Neural cell (in vitro differentiated cells): ENCODE data around the gene SMIM13. TPM values are rescaled to one million over a fixed set of nuclear protein-coding genes. Genes with fewer than 3 reads are reported as not detected.

Experiments
- H2AFZ ChIP-seq: fragments of 200-600, 300-800 bp; sonication (generic), shearing (Covaris generic); 2 replicates; pipeline ENCODE4 v1.6.0; 2014; ENCODE audit warnings: low read depth, mild to moderate bottlenecking, antibody characterized with exemption, low read length, moderate library complexity
- H3F3A ChIP-seq: fragments of 200-600 bp; shearing (Covaris generic); 2 replicates; pipeline ENCODE4 v1.6.1; 2016; ENCODE audit warnings: mild to moderate bottlenecking, moderate library complexity, mixed read lengths, antibody characterized with exemption, low read length; ENCODE audit not compliant: insufficient read depth, poor library complexity, severe bottlenecking
- H3K27ac ChIP-seq: fragments of 200-600, 300-800 bp; sonication (generic), shearing (Covaris generic); 2 replicates; pipeline ENCODE4 v1.5.1; 2014; ENCODE audit warnings: mild to moderate bottlenecking, low read length, moderate library complexity
- H3K27me3 ChIP-seq: fragments of 300-800, 200-600 bp; sonication (generic), shearing (Covaris generic); 2 replicates; pipeline ENCODE4 v1.6.0; 2014; ENCODE audit warnings: mild to moderate bottlenecking, low read depth, low read length, moderate library complexity; ENCODE audit not compliant: insufficient read depth
- H3K36me3 ChIP-seq: fragments of 300-800, 200-600 bp; sonication (generic), shearing (Covaris generic); 2 replicates; pipeline ENCODE4 v1.5.1; 2014; ENCODE audit warnings: mild to moderate bottlenecking, antibody characterized with exemption, low read length, moderate library complexity; ENCODE audit not compliant: insufficient read depth
- H3K4me2 ChIP-seq: fragments of 300-800, 200-600 bp; sonication (generic), shearing (Covaris generic); 2 replicates; pipeline ENCODE4 v1.6.0; 2014; ENCODE audit warnings: mild to moderate bottlenecking, low read length
- H3K4me3 ChIP-seq: fragments of 300-800, 200-600 bp; sonication (generic), shearing (Covaris generic); 2 replicates; pipeline ENCODE4 v1.5.1; 2014; ENCODE audit warnings: mild to moderate bottlenecking, low read length, moderate library complexity
- H3K79me2 ChIP-seq: fragments of 200-600 bp; shearing (Covaris generic); replicated peaks from 2 replicates; pipeline ENCODE4 v1.6.0; 2014; ENCODE audit warnings: mild to moderate bottlenecking, low read length, moderate library complexity; ENCODE audit not compliant: insufficient read depth
- H3K9ac ChIP-seq: fragments of 300-800, 200-600 bp; sonication (generic), shearing (Covaris generic); 2 replicates; pipeline ENCODE4 v1.6.1; 2016; ENCODE audit warnings: mild to moderate bottlenecking, low read length, mixed read lengths
- H3K9me2 ChIP-seq: fragments of 200-600 bp; shearing (Covaris generic); 2 replicates; pipeline ENCODE4 v1.6.1; 2016; ENCODE audit warnings: mild to moderate bottlenecking, low read length, mixed read lengths; ENCODE audit not compliant: insufficient read depth
- H3K9me3 ChIP-seq: fragments of 200-600, 300-800 bp; sonication (generic), shearing (Covaris generic); 2 replicates; pipeline ENCODE4 v1.6.1; 2016; ENCODE audit warnings: mild to moderate bottlenecking, mixed run types, low read length, moderate library complexity, mixed read lengths
- H4K20me1 ChIP-seq: fragments of 200-600 bp; shearing (Covaris generic); 2 replicates; pipeline ENCODE4 v1.6.1; 2016; ENCODE audit warnings: mild to moderate bottlenecking, mixed run types; ENCODE audit not compliant: insufficient read depth
- EP300 ChIP-seq: fragments of 450-650 bp; conservative IDR thresholded peaks from 2 replicates; pipeline ENCODE4 v1.6.1; 2014; ENCODE audit warnings: antibody characterized with exemption, mild to moderate bottlenecking, moderate library complexity; ENCODE audit not compliant: poor library complexity, severe bottlenecking
- EZH2 ChIP-seq: fragments of 200-600, 300-800 bp; shearing (Covaris generic), sonication (generic); IDR thresholded peaks from 2 replicates; pipeline ENCODE4 v1.6.1; 2014; ENCODE audit warnings: antibody characterized with exemption, low read length, borderline replicate concordance, mild to moderate bottlenecking; ENCODE audit not compliant: insufficient read depth, poor library complexity, severe bottlenecking
- MXI1 ChIP-seq: fragments of 450-650 bp; conservative IDR thresholded peaks from 2 replicates; pipeline ENCODE4 v1.6.1; 2014; ENCODE audit warnings: antibody characterized with exemption, mild to moderate bottlenecking; ENCODE audit not compliant: poor library complexity, severe bottlenecking
- POLR2AphosphoS5 ChIP-seq: IDR thresholded peaks from 2 replicates; pipeline ENCODE4 v1.6.1; 2012
- RAD21 ChIP-seq: fragments of 450-650 bp; conservative IDR thresholded peaks from 2 replicates; pipeline ENCODE4 v1.6.1; 2014; ENCODE audit warnings: antibody characterized with exemption, mild to moderate bottlenecking, moderate library complexity
- SMC3 ChIP-seq: fragments of 450-650 bp; conservative IDR thresholded peaks from 2 replicates; pipeline ENCODE4 v1.6.1; 2014; ENCODE audit warnings: antibody characterized with exemption, mild to moderate bottlenecking, moderate library complexity; ENCODE audit not compliant: poor library complexity
- TAF1 ChIP-seq: IDR thresholded peaks from 2 replicates; pipeline ENCODE4 v1.6.1; 2012; ENCODE audit warnings: low read depth
- polyA plus RNA-seq: library from polyadenylated mRNA; depleted of rRNA; stranded (reverse); fragments of >200 nt; gene quantifications from 2 replicates; pipeline ENCODE4 v1.2.3, GENCODE V29; 2014
- TF ChIP-seq, protein P1 (sequence below): fragments of 450-650 bp; IDR thresholded peaks from 2 replicates; pipeline ENCODE4 v1.5.1; 2014; ENCODE audit warnings: antibody characterized with exemption, mild to moderate bottlenecking, moderate library complexity; ENCODE audit not compliant: poor library complexity, severe bottlenecking
- TF ChIP-seq, protein P2 (sequence below): IDR thresholded peaks from 2 replicates; pipeline ENCODE4 v1.6.1; 2012; ENCODE audit warnings: borderline replicate concordance

SMIM13 gene
- polyA plus RNA-seq, 1 donor from 2014 or later = 51.0 TPM

DNA sequence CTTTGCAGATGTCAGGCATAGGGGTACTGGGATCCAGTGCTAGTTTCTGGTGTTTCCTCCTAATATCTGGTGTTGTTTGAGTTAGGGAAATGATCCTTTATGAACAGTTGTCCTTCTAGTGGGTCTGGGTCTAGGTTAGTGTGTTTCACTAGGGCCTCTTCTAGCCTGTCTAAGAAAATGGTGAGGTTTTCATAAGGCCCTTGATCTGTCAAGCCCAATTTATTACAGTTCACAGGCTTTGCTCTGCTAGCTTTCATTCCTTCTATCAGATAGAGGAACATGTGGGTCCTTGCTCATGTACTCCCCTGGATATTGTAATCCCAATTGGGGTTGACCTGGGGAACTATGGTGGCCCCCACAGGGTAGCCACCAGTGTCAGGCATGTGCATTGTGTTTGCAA lies 15.1 kb downstream of the SMIM13 start:
- H3K36me3 ChIP-seq = no peaks in the 10 kb centered on the region
- no peaks in the 10 kb centered on the region for H4K20me1 ChIP-seq
- peaks cover 23% of the 10 kb centered on the region for H3K79me2 ChIP-seq
- no peaks in the 10 kb centered on the region for H3K9me3 ChIP-seq
- H3F3A ChIP-seq = no peaks in the 10 kb centered on the region
- no peak for TF ChIP-seq MXI1
- TF ChIP-seq POLR2AphosphoS5 = no peak
- TF ChIP-seq SMC3 = no peak
- no peak for TF ChIP-seq TAF1
- TF ChIP-seq EZH2 = no peak
- TF ChIP-seq, protein P1, sequence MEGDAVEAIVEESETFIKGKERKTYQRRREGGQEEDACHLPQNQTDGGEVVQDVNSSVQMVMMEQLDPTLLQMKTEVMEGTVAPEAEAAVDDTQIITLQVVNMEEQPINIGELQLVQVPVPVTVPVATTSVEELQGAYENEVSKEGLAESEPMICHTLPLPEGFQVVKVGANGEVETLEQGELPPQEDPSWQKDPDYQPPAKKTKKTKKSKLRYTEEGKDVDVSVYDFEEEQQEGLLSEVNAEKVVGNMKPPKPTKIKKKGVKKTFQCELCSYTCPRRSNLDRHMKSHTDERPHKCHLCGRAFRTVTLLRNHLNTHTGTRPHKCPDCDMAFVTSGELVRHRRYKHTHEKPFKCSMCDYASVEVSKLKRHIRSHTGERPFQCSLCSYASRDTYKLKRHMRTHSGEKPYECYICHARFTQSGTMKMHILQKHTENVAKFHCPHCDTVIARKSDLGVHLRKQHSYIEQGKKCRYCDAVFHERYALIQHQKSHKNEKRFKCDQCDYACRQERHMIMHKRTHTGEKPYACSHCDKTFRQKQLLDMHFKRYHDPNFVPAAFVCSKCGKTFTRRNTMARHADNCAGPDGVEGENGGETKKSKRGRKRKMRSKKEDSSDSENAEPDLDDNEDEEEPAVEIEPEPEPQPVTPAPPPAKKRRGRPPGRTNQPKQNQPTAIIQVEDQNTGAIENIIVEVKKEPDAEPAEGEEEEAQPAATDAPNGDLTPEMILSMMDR = no peak
- TF ChIP-seq EP300 = no peak
- no peak for TF ChIP-seq RAD21
- TF ChIP-seq, protein P2, sequence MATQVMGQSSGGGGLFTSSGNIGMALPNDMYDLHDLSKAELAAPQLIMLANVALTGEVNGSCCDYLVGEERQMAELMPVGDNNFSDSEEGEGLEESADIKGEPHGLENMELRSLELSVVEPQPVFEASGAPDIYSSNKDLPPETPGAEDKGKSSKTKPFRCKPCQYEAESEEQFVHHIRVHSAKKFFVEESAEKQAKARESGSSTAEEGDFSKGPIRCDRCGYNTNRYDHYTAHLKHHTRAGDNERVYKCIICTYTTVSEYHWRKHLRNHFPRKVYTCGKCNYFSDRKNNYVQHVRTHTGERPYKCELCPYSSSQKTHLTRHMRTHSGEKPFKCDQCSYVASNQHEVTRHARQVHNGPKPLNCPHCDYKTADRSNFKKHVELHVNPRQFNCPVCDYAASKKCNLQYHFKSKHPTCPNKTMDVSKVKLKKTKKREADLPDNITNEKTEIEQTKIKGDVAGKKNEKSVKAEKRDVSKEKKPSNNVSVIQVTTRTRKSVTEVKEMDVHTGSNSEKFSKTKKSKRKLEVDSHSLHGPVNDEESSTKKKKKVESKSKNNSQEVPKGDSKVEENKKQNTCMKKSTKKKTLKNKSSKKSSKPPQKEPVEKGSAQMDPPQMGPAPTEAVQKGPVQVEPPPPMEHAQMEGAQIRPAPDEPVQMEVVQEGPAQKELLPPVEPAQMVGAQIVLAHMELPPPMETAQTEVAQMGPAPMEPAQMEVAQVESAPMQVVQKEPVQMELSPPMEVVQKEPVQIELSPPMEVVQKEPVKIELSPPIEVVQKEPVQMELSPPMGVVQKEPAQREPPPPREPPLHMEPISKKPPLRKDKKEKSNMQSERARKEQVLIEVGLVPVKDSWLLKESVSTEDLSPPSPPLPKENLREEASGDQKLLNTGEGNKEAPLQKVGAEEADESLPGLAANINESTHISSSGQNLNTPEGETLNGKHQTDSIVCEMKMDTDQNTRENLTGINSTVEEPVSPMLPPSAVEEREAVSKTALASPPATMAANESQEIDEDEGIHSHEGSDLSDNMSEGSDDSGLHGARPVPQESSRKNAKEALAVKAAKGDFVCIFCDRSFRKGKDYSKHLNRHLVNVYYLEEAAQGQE = no peak
- H3K27ac ChIP-seq = no peak overlapping the region
- H3K9me2 ChIP-seq = no peaks in the 10 kb centered on the region
- H3K4me3 ChIP-seq = no peak overlapping the region
- no peak overlapping the region for H2AFZ ChIP-seq
- H3K4me2 ChIP-seq = no peak overlapping the region
- no peak overlapping the region for H3K9ac ChIP-seq
- H3K27me3 ChIP-seq = no peaks in the 10 kb centered on the region

DNA sequence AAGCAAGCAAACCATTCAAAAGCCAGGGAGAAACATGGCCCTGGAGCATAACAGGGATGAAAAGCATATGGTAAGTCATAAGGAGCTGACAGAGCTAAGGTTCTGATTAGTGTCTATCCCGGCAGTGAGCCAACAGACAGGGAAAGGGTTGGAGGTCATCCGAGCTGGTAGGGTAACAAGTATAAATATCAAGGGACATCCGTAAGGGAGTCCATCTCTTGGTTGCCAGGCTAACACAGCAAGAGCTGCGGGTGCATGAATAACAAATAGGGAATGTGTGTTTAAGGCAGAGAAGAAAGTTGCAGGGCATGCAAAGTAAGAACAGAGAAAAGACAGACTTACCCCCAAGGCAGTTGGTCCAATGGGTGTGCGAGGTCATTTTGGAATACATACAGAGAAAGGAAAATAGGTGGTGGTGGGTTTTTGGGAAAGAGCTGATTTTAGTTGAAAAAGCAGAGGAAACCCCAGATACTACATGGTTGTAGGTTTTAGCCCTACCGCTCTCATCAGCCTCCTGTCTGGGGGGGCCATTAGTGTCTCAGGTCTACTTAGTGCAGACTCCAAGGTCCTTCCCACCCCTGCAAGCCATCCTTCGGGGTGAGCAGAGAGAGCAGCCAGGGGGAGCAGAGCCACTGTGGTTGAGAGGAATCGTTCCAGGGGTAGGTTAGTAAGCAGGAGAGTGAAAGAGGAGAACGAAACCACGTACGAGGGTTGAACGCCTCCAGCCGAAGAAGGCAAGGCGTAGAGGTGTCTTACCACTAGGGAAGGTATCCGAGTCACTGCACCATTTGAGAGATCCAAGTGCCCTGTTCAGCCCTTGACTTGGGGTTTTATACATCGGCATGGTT lies 17.5 kb downstream of the SMIM13 start, which contains the start of gene ERVFRD-1:
ERVFRD-1 (minus strand) TSS at position 805 of the 848 bp plus-strand sequence. CDS start 6,415 bp downstream, outside the sequence.
- no peak within 1 kb of the TSS for H3K4me3 ChIP-seq
- H3K9me3 ChIP-seq = no peaks in the 10 kb centered on the region
- H3K36me3 ChIP-seq = no peaks in the 10 kb centered on the region
- TF ChIP-seq RAD21 (no peak), SMC3 (no peak), MXI1 (no peak), TAF1 (no peak), POLR2AphosphoS5 (no peak), EP300 (no peak), EZH2 (no peak)
- TF ChIP-seq, protein P2 = no peak
- TF ChIP-seq, protein P1 = no peak
- H3K4me2 ChIP-seq = no peak within 1 kb of the TSS
- peaks cover 12% of the 10 kb centered on the region for H3K79me2 ChIP-seq
- no peak within 1 kb of the TSS for H3K27ac ChIP-seq
- H3K9me2 ChIP-seq = no peaks in the 10 kb centered on the region
- no peaks in the 10 kb centered on the region for H3K27me3 ChIP-seq
- H4K20me1 ChIP-seq = no peaks in the 10 kb centered on the region
- H3K9ac ChIP-seq = no peak within 1 kb of the TSS
- H2AFZ ChIP-seq = no peak within 1 kb of the TSS
- H3F3A ChIP-seq = no peaks in the 10 kb centered on the region
